Fibroblast of pulmonary artery (primary cell): ENCODE data around the gene POLD4.

ENCODE experiments used
- DNase-seq: peaks from one replicate; pipeline ENCODE4 v3.0.0-alpha.2; 2010; ENCODE audit warnings: low read depth
- H3K4me3 ChIP-seq: replicated peaks from 2 replicates; pipeline ENCODE4 v1.5.1; 2011; ENCODE audit warnings: low read depth, mild to moderate bottlenecking, control low read depth, low read length, moderate library complexity
- TF ChIP-seq, protein P1 (sequence below): IDR thresholded peaks from 2 replicates; pipeline ENCODE4 v1.5.1; 2011; ENCODE audit warnings: mild to moderate bottlenecking, control low read depth, low read length, inconsistent platforms; ENCODE audit errors: missing control alignments

Gene POLD4

DNA sequence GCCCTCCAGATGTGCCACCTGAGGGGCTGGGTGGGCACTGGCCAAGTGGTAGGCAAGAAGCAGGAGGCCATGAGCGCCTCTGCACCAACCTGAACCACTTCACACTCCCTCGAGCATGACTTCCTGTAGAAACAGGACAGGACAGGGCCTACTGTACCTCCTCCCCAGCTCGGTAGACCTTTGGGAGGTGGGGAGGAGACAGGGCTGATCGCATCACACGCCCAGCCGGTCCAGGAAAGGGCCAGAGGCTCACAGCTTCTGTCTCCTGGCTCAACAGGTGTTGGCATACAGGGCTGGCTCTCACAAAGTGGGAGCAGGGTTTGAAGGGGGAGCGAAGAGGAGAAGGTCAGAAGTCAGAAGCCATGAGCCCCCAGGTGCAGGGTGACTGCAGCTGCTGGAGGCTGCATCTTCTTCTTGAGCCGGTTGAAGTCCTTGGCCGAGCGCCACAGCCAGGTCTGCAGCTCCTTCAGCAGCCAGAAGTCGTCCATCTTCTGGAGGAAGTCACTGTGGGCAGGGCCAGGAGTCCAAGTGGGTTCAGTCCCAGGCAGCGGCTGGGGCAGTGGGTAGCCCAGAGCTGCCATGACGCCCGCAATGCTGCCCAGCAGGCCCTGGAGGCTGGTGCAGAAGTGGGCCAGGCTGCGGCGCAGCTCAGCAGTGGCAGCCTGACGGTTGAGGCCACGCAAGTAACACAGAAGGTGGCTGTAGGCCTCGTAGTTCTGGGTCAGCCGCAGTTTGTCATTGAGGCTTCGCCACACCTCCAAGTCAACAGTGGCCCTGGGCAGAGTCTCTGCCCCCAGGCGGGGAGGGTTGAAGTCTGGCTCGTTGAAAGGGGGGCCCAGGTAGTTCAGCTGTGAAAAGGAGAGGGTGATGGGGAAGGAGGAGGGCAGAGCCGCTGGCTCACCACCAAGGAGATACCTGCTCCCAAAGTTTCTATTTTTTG is 11.7 kb upstream of the POLD4 start:
- no peak for DNase-seq
- TF ChIP-seq, protein P1, sequence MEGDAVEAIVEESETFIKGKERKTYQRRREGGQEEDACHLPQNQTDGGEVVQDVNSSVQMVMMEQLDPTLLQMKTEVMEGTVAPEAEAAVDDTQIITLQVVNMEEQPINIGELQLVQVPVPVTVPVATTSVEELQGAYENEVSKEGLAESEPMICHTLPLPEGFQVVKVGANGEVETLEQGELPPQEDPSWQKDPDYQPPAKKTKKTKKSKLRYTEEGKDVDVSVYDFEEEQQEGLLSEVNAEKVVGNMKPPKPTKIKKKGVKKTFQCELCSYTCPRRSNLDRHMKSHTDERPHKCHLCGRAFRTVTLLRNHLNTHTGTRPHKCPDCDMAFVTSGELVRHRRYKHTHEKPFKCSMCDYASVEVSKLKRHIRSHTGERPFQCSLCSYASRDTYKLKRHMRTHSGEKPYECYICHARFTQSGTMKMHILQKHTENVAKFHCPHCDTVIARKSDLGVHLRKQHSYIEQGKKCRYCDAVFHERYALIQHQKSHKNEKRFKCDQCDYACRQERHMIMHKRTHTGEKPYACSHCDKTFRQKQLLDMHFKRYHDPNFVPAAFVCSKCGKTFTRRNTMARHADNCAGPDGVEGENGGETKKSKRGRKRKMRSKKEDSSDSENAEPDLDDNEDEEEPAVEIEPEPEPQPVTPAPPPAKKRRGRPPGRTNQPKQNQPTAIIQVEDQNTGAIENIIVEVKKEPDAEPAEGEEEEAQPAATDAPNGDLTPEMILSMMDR, result no peak
- H3K4me3 ChIP-seq, result no peak overlapping the region

GRCh38 chr11:67364169-67364568 is 10.8 kb upstream of the POLD4 start:
- no peak for DNase-seq
- H3K4me3 ChIP-seq, result no peak overlapping the region
- TF ChIP-seq, protein P1, result no peak

- H3K4me3 ChIP-seq, result no peak overlapping the region
- TF ChIP-seq, protein P1, result no peak
- DNase-seq, result peak; percentile 49
These were observed 4.7 kb upstream of the POLD4 start for GRCh38 chr11:67357831-67358670.

DNA sequence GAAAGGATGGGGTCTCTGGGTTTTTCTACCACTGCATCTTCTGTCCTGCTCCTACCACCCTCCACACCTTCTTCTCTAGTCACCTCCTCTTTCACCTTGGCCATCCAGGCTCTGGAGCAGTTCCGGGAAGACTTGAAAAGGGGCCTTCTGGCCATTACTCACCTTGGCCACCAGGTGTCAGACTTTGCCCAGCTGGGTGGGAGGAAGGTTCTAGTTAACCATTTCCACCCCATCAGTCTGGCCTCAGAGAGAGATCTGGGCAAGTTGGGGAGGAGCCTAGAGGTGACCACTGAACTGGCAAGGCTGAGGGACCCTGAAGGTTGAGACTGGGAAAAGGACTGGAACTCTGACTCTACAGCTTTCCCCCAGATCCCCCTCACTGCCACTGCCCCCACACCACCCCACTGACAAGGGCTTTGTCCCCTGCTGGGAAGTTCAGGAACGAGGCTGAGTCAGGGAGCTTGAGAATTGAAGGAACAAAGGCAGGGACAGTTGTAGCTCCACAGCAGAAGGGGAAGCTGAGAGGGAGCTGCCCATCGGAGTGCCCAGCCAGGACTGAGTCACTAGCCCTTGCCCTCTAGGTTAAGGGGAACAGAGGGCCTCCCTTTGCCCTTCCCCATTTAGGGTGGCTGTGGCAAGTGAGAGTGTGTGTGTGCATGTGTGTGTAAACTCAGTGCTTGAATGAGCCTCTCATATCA is 3.7 kb upstream of the POLD4 start:
- H3K4me3 ChIP-seq, result no peak overlapping the region
- DNase-seq, result peak; percentile 85
- TF ChIP-seq, protein P1, result peak; percentile 99

GRCh38 chr11:67356387-67356863 is 3.1 kb upstream of the POLD4 start:
- no peak overlapping the region for H3K4me3 ChIP-seq
- no peak for DNase-seq
- TF ChIP-seq, protein P1, result no peak

DNA sequence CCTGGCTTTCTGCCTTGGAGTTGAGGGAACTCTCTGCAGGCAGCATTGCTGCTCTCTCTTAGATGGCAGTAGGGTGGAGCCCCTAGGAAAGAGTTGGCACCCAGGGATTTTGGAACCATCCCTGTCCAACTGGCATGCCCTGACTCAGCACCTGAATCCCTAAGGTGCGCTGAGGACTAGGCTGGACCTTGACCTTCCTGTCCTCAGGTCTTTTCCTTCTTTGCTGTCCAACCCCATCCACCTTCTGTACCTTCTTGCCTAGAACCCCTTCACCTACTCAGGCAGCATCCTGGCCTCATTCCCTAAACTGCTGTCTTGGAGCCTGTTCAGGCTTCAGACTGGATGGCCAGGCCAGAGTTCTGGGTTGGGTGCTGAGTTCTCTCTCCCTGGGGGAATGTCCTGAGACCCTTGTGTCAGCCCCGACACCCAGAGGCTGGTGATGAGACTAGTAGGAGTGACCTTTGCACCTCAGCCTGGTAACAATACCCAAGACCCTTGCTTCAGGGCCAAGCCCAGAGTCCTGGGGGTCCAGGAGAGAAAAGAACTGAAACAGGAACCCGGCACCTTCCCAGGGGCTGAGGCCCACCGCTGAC is 2.5 kb upstream of the POLD4 start:
- TF ChIP-seq, protein P1, result no peak
- DNase-seq, result no peak

More for the DNA sequence above, 2.5 kb upstream of the POLD4 start:
- no peak overlapping the region for H3K4me3 ChIP-seq
